Activated T-cell treated with anti-CD3 and anti-CD28 coated beads, Interleukin-2, amount 50 U/mL, for 72 hours (primary cell): Measurements from ENCODE around the gene CACNG5. TPM values are rescaled to one million over a fixed set of nuclear protein-coding genes. Genes with fewer than 3 reads are reported as not detected.

Source experiments
- ATAC-seq, 2 donors: fragments of 150-1000 bp; cut with Tn5 transposase; replicated peaks in 1 of 2; 2 replicates each; pipeline ENCODE4 v1.10.0; 2021; ENCODE audit warnings: moderate library complexity in 2 of 2, mild to moderate bottlenecking in 1 of 2
- DNase-seq, 2 donors: peaks; one replicate each; pipeline ENCODE4 v3.0.0; 2021 to 2022; ENCODE audit warnings: mixed read lengths in 1 of 2
- H3K27ac Mint-ChIP-seq: one replicate; pipeline ENCODE4 v1.8.0; 2022; ENCODE audit warnings: mild to moderate bottlenecking, moderate library complexity, mixed read lengths
- H3K27me3 Mint-ChIP-seq: one replicate; pipeline ENCODE4 v1.8.0; 2022; ENCODE audit warnings: low read depth, mixed read lengths
- H3K36me3 Mint-ChIP-seq, 2 donors: one replicate each; pipeline ENCODE4 v1.8.0; 2022; ENCODE audit warnings: mixed read lengths in 2 of 2, mild to moderate bottlenecking in 1 of 2; ENCODE audit not compliant: insufficient read depth in 2 of 2
- H3K4me1 Mint-ChIP-seq: one replicate; pipeline ENCODE4 v1.8.0; 2022; ENCODE audit warnings: low read depth, mixed read lengths
- H3K4me3 Mint-ChIP-seq, 2 donors: one replicate each; pipeline ENCODE4 v1.8.0; 2022; ENCODE audit warnings: mild to moderate bottlenecking in 2 of 2, mixed read lengths in 2 of 2, moderate library complexity in 2 of 2
- H3K9me3 Mint-ChIP-seq, 2 donors: one replicate each; pipeline ENCODE4 v1.8.0; 2022; ENCODE audit warnings: mixed read lengths in 2 of 2
- total RNA-seq, 2 donors: library from RNA; stranded (reverse); gene quantifications; one replicate each; pipeline ENCODE4 v1.2.3, GENCODE V29; 2022

CACNG5 gene, protein sequence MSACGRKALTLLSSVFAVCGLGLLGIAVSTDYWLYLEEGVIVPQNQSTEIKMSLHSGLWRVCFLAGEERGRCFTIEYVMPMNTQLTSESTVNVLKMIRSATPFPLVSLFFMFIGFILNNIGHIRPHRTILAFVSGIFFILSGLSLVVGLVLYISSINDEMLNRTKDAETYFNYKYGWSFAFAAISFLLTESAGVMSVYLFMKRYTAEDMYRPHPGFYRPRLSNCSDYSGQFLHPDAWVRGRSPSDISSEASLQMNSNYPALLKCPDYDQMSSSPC
- not detected for total RNA-seq

GRCh38 chr17:66834919-66835454, at the start of gene CACNG5:
TSS of gene CACNG5 (plus strand) at chr17:66835117. CDS start at chr17:66877333, 42,216 bp downstream.
- no peak for DNase-seq
- H3K27me3 Mint-ChIP-seq, result peaks cover 70% of the 10 kb centered on the region
- no peak within 1 kb of the TSS for H3K27ac Mint-ChIP-seq
- peak in 1 of 2 donors; percentile 27 for ATAC-seq
- no peaks in the 10 kb centered on the region for H3K9me3 Mint-ChIP-seq
- no peak within 1 kb of the TSS for H3K4me3 Mint-ChIP-seq
- H3K4me1 Mint-ChIP-seq, result peaks cover 2% of the 10 kb centered on the region
- H3K36me3 Mint-ChIP-seq, result no peaks in the 10 kb centered on the region

DNA sequence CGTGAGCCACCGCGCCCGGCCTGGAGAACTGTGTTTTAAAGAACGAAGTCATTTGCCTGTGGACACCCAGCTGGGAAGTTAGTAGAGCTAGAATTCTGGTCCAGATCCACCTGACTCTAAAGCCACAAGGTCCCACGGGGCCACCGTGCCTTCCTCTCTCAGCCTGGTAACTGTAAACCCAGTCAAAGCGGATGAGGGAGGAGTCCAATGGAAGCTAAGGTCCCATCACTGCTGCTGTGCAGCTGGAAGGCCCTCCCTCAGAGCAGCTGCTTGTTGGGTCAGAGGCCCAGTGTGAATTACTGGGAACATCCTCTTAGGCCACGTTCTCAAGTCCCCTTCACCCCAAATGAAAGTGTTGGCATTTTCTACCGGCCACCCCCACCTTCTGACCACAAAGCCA, 48.8 kb upstream of the CACNG5 start:
- ATAC-seq, result no peak
- Mint-ChIP-seq H3K4me1 (no peaks in the 10 kb centered on the region), H3K9me3 (no peaks in the 10 kb centered on the region), H3K4me3 (no peak overlapping the region), H3K27me3 (no peaks in the 10 kb centered on the region), H3K36me3 (peaks cover 3 to 13% of the 10 kb centered on the region in 2 donors), H3K27ac (no peak overlapping the region)
- DNase-seq, result no peak

GRCh38 chr17:66787914-66788313, 47.0 kb upstream of the CACNG5 start:
- no peaks in the 10 kb centered on the region for H3K27me3 Mint-ChIP-seq
- no peak for ATAC-seq
- peaks cover 6 to 20% of the 10 kb centered on the region in 2 donors for H3K36me3 Mint-ChIP-seq
- H3K4me3 Mint-ChIP-seq, result no peak overlapping the region
- no peak for DNase-seq
- no peaks in the 10 kb centered on the region for H3K4me1 Mint-ChIP-seq
- no peak overlapping the region for H3K27ac Mint-ChIP-seq
- H3K9me3 Mint-ChIP-seq, result no peaks in the 10 kb centered on the region

DNA sequence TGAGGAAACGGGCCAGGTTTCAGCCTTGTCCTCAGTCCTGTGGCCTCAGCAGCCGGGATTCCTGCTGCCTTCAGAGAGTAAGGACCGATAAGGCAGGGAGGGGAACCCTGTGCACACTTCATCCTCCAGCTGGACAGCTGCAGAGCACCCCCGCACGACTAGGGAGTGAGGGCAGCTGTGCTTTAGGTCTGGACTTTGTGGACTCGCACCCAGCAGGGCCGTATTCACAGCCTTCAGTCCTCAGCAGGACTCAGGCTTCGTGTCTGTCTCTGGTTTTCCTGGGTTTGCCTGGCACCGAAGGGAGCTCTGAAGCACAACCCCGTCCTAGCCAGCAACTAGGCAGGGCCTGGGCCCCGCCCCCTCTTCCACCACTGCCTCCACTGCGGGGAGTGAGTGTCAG, 45.8 kb upstream of the CACNG5 start:
- no peak for ATAC-seq
- peak overlapping the region; percentile 56 for H3K27ac Mint-ChIP-seq
- H3K27me3 Mint-ChIP-seq, result no peaks in the 10 kb centered on the region
- no peaks in the 10 kb centered on the region for H3K4me1 Mint-ChIP-seq
- peaks cover 6 to 26% of the 10 kb centered on the region in 2 donors for H3K36me3 Mint-ChIP-seq
- no peak for DNase-seq
- H3K4me3 Mint-ChIP-seq, result no peak overlapping the region
- no peaks in the 10 kb centered on the region for H3K9me3 Mint-ChIP-seq

- H3K4me1 Mint-ChIP-seq, result no peaks in the 10 kb centered on the region
- no peak overlapping the region for H3K4me3 Mint-ChIP-seq
- no peak for ATAC-seq
- no peak for DNase-seq
- H3K27ac Mint-ChIP-seq, result no peak overlapping the region
- H3K27me3 Mint-ChIP-seq, result no peaks in the 10 kb centered on the region
- H3K9me3 Mint-ChIP-seq, result no peaks in the 10 kb centered on the region
- H3K36me3 Mint-ChIP-seq, result peaks cover 6 to 29% of the 10 kb centered on the region in 2 donors
These were observed 44.9 kb upstream of the CACNG5 start for GRCh38 chr17:66789961-66790437.

GRCh38 chr17:66790501-66791061, 44.3 kb upstream of the CACNG5 start:
- DNase-seq (no peak), ATAC-seq (no peak)
- H3K27ac Mint-ChIP-seq, result no peak overlapping the region
- H3K36me3 Mint-ChIP-seq, result peaks cover 6 to 32% of the 10 kb centered on the region in 2 donors
- H3K4me1 Mint-ChIP-seq, result no peaks in the 10 kb centered on the region
- no peaks in the 10 kb centered on the region for H3K27me3 Mint-ChIP-seq
- H3K4me3 Mint-ChIP-seq, result no peak overlapping the region
- H3K9me3 Mint-ChIP-seq, result no peaks in the 10 kb centered on the region

DNA sequence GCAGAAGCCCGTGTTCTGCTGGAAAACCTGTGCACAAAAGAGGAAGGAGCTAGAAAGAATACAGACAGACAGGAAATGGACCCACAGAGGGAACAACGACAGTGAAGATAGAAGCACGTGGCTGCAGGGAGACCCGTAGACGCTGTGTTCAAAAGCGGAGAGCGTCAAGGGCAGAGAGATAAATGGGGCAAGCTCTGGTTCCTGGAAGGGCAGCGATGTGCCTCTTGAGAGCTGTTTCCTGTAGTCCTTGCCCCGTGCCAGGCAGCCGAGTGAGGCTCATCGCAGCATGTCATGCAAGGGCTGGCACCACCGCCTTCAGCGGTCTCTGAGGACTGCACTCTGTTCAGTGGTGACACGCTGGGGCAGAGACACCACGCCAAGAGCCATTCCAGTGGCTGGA, 43.6 kb upstream of the CACNG5 start:
- peaks cover 6 to 35% of the 10 kb centered on the region in 2 donors for H3K36me3 Mint-ChIP-seq
- no peaks in the 10 kb centered on the region for H3K4me1 Mint-ChIP-seq
- ATAC-seq (no peak), DNase-seq (no peak)
- no peaks in the 10 kb centered on the region for H3K27me3 Mint-ChIP-seq
- H3K9me3 Mint-ChIP-seq, result no peaks in the 10 kb centered on the region
- no peak overlapping the region for H3K4me3 Mint-ChIP-seq
- peak overlapping the region; percentile 74 for H3K27ac Mint-ChIP-seq

DNA sequence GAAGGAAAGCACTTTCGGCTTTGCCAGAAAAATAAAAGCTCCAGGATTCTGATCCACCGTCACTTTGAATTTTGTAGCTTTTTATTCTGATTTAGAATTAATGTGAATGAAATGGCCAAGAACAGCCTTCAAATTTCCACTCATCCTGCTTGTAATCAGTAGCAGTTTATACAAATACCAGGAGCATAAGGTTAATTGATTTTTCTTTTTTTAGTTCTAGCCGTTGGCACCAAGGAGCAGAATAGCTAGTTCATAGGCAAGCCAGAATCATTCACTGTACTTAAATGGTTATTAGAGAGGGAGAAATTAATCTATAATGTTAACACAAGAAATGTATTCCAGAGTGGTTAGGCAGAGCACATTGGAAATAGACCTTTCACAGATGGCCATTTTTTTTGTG, 41.1 kb upstream of the CACNG5 start:
- peaks cover 2% of the 10 kb centered on the region in 2 donors for H3K9me3 Mint-ChIP-seq
- DNase-seq (no peak), ATAC-seq (no peak)
- peak overlapping the region; percentile 48 for H3K27ac Mint-ChIP-seq
- H3K27me3 Mint-ChIP-seq, result no peaks in the 10 kb centered on the region
- peaks cover 9 to 48% of the 10 kb centered on the region in 2 donors for H3K36me3 Mint-ChIP-seq
- H3K4me3 Mint-ChIP-seq, result no peak overlapping the region
- H3K4me1 Mint-ChIP-seq, result no peaks in the 10 kb centered on the region

DNA sequence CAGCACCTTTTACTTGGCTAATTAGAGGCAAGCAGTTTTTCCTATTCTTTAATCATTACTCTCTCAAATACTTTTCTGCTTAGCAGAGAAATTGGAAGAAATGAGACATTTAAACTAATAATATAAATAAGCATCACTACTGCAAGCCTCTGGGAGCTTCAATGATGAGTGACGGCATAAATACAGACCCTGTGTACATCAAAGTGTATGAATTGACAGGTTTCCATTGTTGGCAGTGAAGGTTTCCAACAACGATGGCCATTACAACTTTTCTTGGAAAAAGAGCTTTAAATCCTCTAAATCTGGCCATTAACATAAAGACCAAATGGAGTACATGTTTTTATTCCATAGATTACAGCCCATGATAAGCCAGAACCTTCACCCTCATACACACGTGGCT, 39.4 kb upstream of the CACNG5 start:
- no peak overlapping the region for H3K4me3 Mint-ChIP-seq
- no peaks in the 10 kb centered on the region for H3K4me1 Mint-ChIP-seq
- DNase-seq (no peak), ATAC-seq (no peak)
- H3K27me3 Mint-ChIP-seq, result no peaks in the 10 kb centered on the region
- H3K36me3 Mint-ChIP-seq, result peaks cover 9 to 47% of the 10 kb centered on the region in 2 donors
- peaks cover 2% of the 10 kb centered on the region in 2 donors for H3K9me3 Mint-ChIP-seq
- H3K27ac Mint-ChIP-seq, result no peak overlapping the region

DNA sequence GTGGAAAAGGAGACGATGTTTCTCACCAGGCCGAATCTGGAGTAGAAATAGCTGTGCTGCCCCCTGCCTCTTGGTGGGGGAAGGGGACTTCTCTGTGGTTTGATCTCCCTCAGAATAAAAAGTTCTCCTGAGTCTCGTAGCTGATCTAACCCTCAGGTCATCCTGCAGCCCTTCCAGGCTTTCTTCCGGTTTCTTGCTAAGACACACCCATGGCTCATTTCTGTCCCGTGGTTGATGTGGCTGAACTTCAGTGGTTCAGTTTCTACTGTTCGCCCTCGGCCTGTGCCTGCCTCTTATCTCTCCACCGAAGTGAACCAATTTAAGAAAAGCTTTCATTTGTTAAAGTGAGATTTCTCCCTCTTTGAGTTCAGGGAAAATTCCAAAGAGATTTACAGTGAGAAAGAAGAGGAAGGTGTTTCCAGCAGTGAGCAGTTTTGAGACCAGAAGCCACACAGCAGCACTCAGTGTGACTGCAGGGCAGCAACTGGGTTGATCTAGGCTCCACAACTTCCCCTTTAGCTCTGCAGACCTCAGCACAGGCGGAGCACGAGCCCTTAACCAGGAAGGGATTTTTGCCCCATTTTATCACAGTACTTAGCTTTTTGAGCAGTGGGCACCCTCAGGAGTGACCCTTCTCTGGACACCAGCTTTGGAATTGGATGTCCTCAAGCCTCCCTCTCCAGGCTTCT, 34.9 kb upstream of the CACNG5 start:
- Mint-ChIP-seq H3K4me3 (no peak overlapping the region), H3K36me3 (peaks cover 5 to 27% of the 10 kb centered on the region in 2 donors), H3K4me1 (no peaks in the 10 kb centered on the region), H3K9me3 (peaks cover 2% of the 10 kb centered on the region in 2 donors), H3K27ac (no peak overlapping the region), H3K27me3 (no peaks in the 10 kb centered on the region)
- ATAC-seq (no peak), DNase-seq (no peak)

DNA sequence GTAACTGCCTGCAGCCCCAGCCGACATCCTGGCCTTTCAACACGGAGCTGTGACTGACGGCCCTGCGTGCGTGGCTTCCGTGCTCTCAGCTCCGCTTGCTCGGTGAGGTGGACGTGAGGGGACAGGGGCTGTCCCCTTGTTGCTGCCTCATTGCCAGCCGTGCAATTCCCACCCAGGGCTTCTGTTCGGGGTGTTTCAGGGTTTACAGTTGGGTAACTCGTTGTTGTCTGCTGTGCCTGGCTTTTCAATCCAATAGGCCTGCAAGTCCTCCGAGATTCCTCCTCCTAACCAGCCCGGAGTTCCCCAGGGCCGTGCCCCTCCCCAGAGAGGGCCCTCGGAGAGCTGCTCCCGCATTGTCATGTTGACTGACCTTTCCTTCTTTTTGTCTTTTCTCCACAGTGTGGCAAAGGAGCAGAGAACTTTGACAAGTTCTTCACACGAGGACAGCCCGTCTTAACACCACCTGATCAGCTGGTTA, 31.4 kb upstream of the CACNG5 start:
- Mint-ChIP-seq H3K9me3 (no peaks in the 10 kb centered on the region), H3K4me3 (no peak overlapping the region), H3K27ac (no peak overlapping the region), H3K36me3 (peaks cover 0 to 7% of the 10 kb centered on the region in 2 donors), H3K27me3 (no peaks in the 10 kb centered on the region), H3K4me1 (peaks cover 9% of the 10 kb centered on the region)
- DNase-seq (no peak), ATAC-seq (no peak)

DNA sequence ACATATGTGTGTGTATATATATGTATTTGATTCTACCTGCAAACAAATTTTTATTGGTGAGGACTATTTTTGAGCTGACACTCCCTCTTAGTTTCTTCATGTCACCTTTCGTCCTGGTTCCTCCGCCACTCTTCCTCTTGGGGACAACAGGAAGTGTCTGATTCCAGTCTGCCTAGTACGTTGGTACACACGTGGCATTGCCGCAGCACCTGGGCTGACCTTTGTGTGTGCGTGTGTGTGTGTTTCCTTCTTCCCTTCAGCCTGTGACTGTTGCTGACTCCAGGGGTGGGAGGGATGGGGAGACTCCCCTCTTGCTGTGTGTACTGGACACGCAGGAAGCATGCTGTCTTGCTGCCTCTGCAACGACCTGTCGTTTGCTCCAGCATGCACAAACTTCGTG, 29.4 kb upstream of the CACNG5 start:
- DNase-seq (no peak), ATAC-seq (no peak)
- Mint-ChIP-seq H3K27ac (no peak overlapping the region), H3K27me3 (no peaks in the 10 kb centered on the region), H3K4me3 (no peak overlapping the region), H3K4me1 (peaks cover 9% of the 10 kb centered on the region), H3K9me3 (no peaks in the 10 kb centered on the region), H3K36me3 (peaks cover 0 to 7% of the 10 kb centered on the region in 2 donors)

DNA sequence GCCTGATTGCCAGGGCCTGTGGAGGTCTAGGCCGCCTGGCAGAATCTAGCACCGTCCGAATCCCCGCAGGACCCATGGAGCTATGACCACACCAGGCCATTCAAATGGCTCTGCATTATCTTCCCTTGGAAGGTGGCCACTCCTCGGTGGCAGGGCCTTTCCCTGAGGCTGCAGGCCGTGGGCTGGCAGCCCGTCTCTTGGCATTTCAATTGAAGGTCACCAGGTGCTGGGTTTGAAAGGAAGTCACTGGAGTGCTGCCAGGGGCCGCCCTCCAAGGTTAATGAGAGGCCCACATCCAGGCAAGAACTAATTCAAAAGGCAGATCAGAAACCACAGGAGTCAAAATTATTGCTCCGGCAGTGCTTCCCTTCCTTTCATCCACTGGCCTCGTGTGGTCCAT, 27.7 kb upstream of the CACNG5 start:
- H3K9me3 Mint-ChIP-seq, result no peaks in the 10 kb centered on the region
- H3K27ac Mint-ChIP-seq, result no peak overlapping the region
- H3K4me1 Mint-ChIP-seq, result peaks cover 9% of the 10 kb centered on the region
- peaks cover 0 to 6% of the 10 kb centered on the region in 2 donors for H3K36me3 Mint-ChIP-seq
- ATAC-seq, result no peak
- no peaks in the 10 kb centered on the region for H3K27me3 Mint-ChIP-seq
- DNase-seq, result no peak
- no peak overlapping the region for H3K4me3 Mint-ChIP-seq
